ENCODE measurements around the gene RELN.
A peak's percentile ranks its signal among the peaks of the same experiment; 100 is the strongest.

Gene RELN

GRCh38 chr7:103445228-103446048, 544.0 kb downstream of the RELN start:
- DNase-seq = peak; percentile 88

GRCh38 chr7:103439661-103440060, 549.8 kb downstream of the RELN start:
- DNase-seq = no peak

GRCh38 chr7:103437623-103438022, 551.8 kb downstream of the RELN start:
- DNase-seq = no peak

GRCh38 chr7:103432712-103433111, 556.7 kb downstream of the RELN start:
- DNase-seq = no peak

GRCh38 chr7:103425177-103425576, 564.3 kb downstream of the RELN start:
- no peak for DNase-seq

GRCh38 chr7:103423467-103424179, 565.8 kb downstream of the RELN start:
- no peak for DNase-seq
